ENCODE data around the gene SLC22A31. TPM values are rescaled to one million over a fixed set of nuclear protein-coding genes. Genes with fewer than 3 reads are reported as not detected.
A peak's percentile ranks its signal among the peaks of the same experiment; 100 is the strongest.

Gene SLC22A31
- polyA plus RNA-seq, 1 of the 3 experiments (the other 2 are of a cell fraction): 0.07 TPM

DNA sequence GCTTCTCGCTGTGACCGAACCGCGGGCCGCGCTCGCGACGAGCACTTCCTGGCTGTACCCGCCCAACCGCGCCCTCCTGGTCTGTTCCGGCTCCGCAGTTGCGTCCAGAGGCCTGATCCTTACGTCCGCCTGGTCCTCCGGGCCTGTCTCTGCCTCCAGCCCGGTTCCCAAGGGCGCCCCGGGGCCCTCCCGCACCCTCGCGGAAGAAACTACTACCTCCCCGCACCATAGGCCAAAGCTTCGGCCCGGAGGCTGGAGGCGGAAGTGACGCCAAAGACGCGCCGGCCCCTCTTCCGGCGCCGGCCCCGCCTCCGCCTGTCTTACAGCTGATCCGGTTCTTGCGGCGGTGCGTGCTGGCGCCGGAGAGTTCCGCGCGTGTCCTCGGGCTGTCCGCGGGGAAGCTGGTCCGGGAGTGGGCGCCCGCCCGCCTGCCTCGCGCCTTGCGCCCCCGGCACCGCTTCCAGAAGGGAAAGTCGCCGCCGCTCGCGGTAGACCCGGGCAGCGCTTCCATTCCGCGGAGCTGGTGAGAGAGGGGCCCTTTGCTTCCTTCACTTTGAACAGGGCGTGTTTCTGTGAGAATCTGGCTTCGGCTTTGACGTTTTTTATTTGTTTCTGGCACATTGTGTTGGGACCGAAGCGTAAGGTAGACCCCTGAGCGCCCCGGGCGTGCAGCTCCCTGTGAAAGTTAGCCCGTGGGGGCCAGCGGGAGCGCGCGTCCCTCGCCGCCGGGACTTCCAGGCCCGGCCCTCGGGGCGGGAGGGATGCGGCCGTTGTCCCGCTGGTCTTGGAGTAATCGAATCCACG lies 17.3 kb upstream of the SLC22A31 start, which contains the start of gene ZNF778 (continued):
- TF ChIP-seq, protein P1, sequence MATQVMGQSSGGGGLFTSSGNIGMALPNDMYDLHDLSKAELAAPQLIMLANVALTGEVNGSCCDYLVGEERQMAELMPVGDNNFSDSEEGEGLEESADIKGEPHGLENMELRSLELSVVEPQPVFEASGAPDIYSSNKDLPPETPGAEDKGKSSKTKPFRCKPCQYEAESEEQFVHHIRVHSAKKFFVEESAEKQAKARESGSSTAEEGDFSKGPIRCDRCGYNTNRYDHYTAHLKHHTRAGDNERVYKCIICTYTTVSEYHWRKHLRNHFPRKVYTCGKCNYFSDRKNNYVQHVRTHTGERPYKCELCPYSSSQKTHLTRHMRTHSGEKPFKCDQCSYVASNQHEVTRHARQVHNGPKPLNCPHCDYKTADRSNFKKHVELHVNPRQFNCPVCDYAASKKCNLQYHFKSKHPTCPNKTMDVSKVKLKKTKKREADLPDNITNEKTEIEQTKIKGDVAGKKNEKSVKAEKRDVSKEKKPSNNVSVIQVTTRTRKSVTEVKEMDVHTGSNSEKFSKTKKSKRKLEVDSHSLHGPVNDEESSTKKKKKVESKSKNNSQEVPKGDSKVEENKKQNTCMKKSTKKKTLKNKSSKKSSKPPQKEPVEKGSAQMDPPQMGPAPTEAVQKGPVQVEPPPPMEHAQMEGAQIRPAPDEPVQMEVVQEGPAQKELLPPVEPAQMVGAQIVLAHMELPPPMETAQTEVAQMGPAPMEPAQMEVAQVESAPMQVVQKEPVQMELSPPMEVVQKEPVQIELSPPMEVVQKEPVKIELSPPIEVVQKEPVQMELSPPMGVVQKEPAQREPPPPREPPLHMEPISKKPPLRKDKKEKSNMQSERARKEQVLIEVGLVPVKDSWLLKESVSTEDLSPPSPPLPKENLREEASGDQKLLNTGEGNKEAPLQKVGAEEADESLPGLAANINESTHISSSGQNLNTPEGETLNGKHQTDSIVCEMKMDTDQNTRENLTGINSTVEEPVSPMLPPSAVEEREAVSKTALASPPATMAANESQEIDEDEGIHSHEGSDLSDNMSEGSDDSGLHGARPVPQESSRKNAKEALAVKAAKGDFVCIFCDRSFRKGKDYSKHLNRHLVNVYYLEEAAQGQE (IDR thresholded peaks at IDR 0.05; ENCODE audit: low read depth, low read length): no peak
- no peak for TF ChIP-seq GATA2 (CRISPR knock-in tag; IDR thresholded peaks at IDR 0.05)
- TF ChIP-seq RCOR1 (IDR thresholded peaks at IDR 0.05; ENCODE audit: low read length): no peak
- TF ChIP-seq ELF1 (IDR thresholded peaks at IDR 0.05): peak; percentile 84
- peak; percentile 93 for TF ChIP-seq GABPA (IDR thresholded peaks at IDR 0.05; ENCODE audit: low read depth)
- TF ChIP-seq SMC3 (IDR thresholded peaks at IDR 0.05; ENCODE audit: low read depth, low read length): no peak

DNA sequence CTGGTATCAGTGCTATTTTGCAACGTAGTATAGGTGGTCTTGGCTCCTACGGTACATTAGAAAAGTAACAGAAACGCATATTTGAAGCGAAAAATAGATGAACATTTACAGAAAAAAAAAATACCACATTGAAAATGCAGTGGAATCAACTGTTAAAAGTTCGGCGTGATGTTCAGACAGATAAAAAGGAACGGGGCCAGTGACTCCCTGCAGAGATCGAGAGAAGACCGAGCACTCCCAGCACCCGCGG lies 16.7 kb upstream of the SLC22A31 start:
- H3K27ac ChIP-seq (ENCODE audit: low read depth in 2 of 2, low read length in 1 of 2): peak overlapping the region; percentile 77 to 84; a peak in 3 of 4 replicates

More for the DNA sequence above, 16.7 kb upstream of the SLC22A31 start:
- H3K4me2 ChIP-seq: peak overlapping the region; percentile 85
- POLR2A ChIA-PET: interaction anchor here (1.2 kb wide), 1 partner anchor 30 kb away, joined by 6 read pairs; no protein-coding TSS in a partner anchor
- H3K9me2 ChIP-seq: no peaks in the 10 kb centered on the region
- H2AFZ ChIP-seq (ENCODE audit: low read depth): 0 out of 2 replicates have a peak overlapping the region, but pooled peaks have one; percentile 27
- H3F3A ChIP-seq (replicated peaks; ENCODE audit: insufficient read depth): no peaks in the 10 kb centered on the region
- H3K9ac ChIP-seq: peak overlapping the region; percentile 85
- DNase-seq: no peak
- no peaks in the 10 kb centered on the region for H4K20me1 ChIP-seq (ENCODE audit: insufficient read depth)
- H3K27me3 ChIP-seq (ENCODE audit: insufficient read depth): no peaks in the 10 kb centered on the region
- WGBS (ENCODE audit: low lambda C conversion rate): 2% methylated on average over 9 of the region's 11 CpGs
- CTCF ChIA-PET: interaction anchor here (0.8 to 1.7 kb wide), 2 partner anchors 23 to 405 kb away, joined by 4 to 9 read pairs; partner anchors contain the start of gene APRT
- no peaks in the 10 kb centered on the region for H3K9me3 ChIP-seq
- H3K4me1 ChIP-seq (ENCODE audit: control insufficient read depth in 1 of 2, insufficient read depth in 2 of 2, low read depth in 1 of 2, low read length in 1 of 2): peaks cover 0 to 7% of the 10 kb centered on the region in 2 experiments; a peak in 2 of 4 replicates
- peak overlapping the region; percentile 83 to 84 for H3K4me3 ChIP-seq (ENCODE audit: low read depth in 2 of 2, low read length in 1 of 2)
- no peak for TF ChIP-seq TEAD4 (IDR thresholded peaks at IDR 0.05; ENCODE audit: borderline replicate concordance, insufficient read depth)
- no peak for TF ChIP-seq POLR2AphosphoS5 (IDR thresholded peaks at IDR 0.05; ENCODE audit: low read depth, low read length)
- TF ChIP-seq FOSL2 (IDR thresholded peaks at IDR 0.05; ENCODE audit: borderline replicate concordance, low read depth): no peak
- no peak for TF ChIP-seq RFX5 (IDR thresholded peaks at IDR 0.05; ENCODE audit: low read length)
- TF ChIP-seq SMC3 (IDR thresholded peaks at IDR 0.05; ENCODE audit: low read depth, low read length): no peak
- TF ChIP-seq, protein P2, sequence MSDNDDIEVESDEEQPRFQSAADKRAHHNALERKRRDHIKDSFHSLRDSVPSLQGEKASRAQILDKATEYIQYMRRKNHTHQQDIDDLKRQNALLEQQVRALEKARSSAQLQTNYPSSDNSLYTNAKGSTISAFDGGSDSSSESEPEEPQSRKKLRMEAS (IDR thresholded peaks at IDR 0.05; ENCODE audit: low read depth): no peak
- TF ChIP-seq RXRA (IDR thresholded peaks at IDR 0.05; ENCODE audit: borderline replicate concordance, low read depth): no peak
- no peak for TF ChIP-seq MEF2A (IDR thresholded peaks at IDR 0.05; ENCODE audit: borderline replicate concordance, low read depth)
- TF ChIP-seq JUND (IDR thresholded peaks at IDR 0.05): no peak
- TF ChIP-seq, protein P3, sequence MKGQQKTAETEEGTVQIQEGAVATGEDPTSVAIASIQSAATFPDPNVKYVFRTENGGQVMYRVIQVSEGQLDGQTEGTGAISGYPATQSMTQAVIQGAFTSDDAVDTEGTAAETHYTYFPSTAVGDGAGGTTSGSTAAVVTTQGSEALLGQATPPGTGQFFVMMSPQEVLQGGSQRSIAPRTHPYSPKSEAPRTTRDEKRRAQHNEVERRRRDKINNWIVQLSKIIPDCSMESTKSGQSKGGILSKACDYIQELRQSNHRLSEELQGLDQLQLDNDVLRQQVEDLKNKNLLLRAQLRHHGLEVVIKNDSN (IDR thresholded peaks at IDR 0.05; ENCODE audit: borderline replicate concordance, low read depth): no peak
- TF ChIP-seq EZH2phosphoT487 (IDR thresholded peaks at IDR 0.05; ENCODE audit: borderline replicate concordance, low read depth): no peak
- no peak for TF ChIP-seq FOXJ3 (CRISPR knock-in tag; IDR thresholded peaks at IDR 0.05)
- TF ChIP-seq, protein P4, sequence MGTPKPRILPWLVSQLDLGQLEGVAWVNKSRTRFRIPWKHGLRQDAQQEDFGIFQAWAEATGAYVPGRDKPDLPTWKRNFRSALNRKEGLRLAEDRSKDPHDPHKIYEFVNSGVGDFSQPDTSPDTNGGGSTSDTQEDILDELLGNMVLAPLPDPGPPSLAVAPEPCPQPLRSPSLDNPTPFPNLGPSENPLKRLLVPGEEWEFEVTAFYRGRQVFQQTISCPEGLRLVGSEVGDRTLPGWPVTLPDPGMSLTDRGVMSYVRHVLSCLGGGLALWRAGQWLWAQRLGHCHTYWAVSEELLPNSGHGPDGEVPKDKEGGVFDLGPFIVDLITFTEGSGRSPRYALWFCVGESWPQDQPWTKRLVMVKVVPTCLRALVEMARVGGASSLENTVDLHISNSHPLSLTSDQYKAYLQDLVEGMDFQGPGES (IDR thresholded peaks at IDR 0.05; ENCODE audit: low read depth, low read length): no peak
- no peak for TF ChIP-seq GABPA (IDR thresholded peaks at IDR 0.05; ENCODE audit: low read depth)
- no peak for TF ChIP-seq TCF12 (IDR thresholded peaks at IDR 0.05)
- TF ChIP-seq, protein P5, sequence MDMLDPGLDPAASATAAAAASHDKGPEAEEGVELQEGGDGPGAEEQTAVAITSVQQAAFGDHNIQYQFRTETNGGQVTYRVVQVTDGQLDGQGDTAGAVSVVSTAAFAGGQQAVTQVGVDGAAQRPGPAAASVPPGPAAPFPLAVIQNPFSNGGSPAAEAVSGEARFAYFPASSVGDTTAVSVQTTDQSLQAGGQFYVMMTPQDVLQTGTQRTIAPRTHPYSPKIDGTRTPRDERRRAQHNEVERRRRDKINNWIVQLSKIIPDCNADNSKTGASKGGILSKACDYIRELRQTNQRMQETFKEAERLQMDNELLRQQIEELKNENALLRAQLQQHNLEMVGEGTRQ (IDR thresholded peaks at IDR 0.05; ENCODE audit: borderline replicate concordance, low read depth, low read length): no peak
- no peak for TF ChIP-seq TAF1 (IDR thresholded peaks at IDR 0.05; ENCODE audit: borderline replicate concordance, low read depth, low read length)
- peaks cover 33% of the 10 kb centered on the region for H3K79me2 ChIP-seq (ENCODE audit: insufficient read depth)
- peaks cover 3 to 12% of the 10 kb centered on the region in 2 experiments for H3K36me3 ChIP-seq (replicated peaks in 1 of 2; ENCODE audit: control insufficient read depth in 1 of 2, insufficient read depth in 2 of 2, low read length in 1 of 2)

Data from SK-N-SH (cell line).